K562 (cell line): ENCODE results near the gene PIK3C2A. TPM values are rescaled to one million over a fixed set of nuclear protein-coding genes. Genes with fewer than 3 reads are reported as not detected.
A peak's percentile ranks its signal among the peaks of the same experiment; 100 is the strongest.

Experiments
- CSDE1 ChIP-seq, 2 experiments: fragments of 450-650 bp; IDR thresholded peaks; 2 replicates each; pipeline ENCODE4 v1.6.1; 2016; ENCODE audit warnings: mild to moderate bottlenecking in 1 of 2
- MYNN ChIP-seq, 2 experiments: sonication (generic); formaldehyde crosslinking in 1 of 2; IDR thresholded peaks; 2 replicates each; pipeline versions ENCODE4 v1.5.0 to v1.6.1; 2016 to 2020; ENCODE audit warnings: antibody characterized with exemption in 1 of 2, missing genetic modification reagents in 1 of 2
- NKRF ChIP-seq: fragments of 450-650 bp; IDR thresholded peaks from 2 replicates; pipeline ENCODE4 v1.6.1; 2016; ENCODE audit warnings: borderline replicate concordance
- RAD51 ChIP-seq: fragments of 450-650 bp; IDR thresholded peaks from 2 replicates; pipeline ENCODE4 v1.7.1; 2016; ENCODE audit warnings: low read depth, mild to moderate bottlenecking, borderline replicate concordance
- TCF7 ChIP-seq: sonication (generic); IDR thresholded peaks from 2 replicates; pipeline ENCODE4 v1.6.1; 2016; ENCODE audit warnings: antibody characterized with exemption, borderline replicate concordance
- USF2 ChIP-seq: sonication (generic); formaldehyde crosslinking; IDR thresholded peaks from 2 replicates; pipeline ENCODE4 v1.5.0; 2020; ENCODE audit warnings: missing genetic modification reagents
- ZSCAN32 ChIP-seq: fragments of 450-650 bp; formaldehyde crosslinking; IDR thresholded peaks from 2 replicates; pipeline ENCODE4 v1.4.0; 2020; ENCODE audit warnings: mild to moderate bottlenecking, moderate library complexity
- polyA plus RNA-seq, 8 experiments: library from polyadenylated mRNA; depleted of rRNA in 4 of 8; stranded (reverse) in 5 of 8; unstranded in 3 of 8; fragments of >200 nt; fragmentation: Nextera tagmentation in 2 of 8; fragmentation: Illumina TruSeq in 1 of 8; extraction: Ambion mirVana in 2 of 8; extraction: Trizol in 1 of 8; gene quantifications; 2 replicates each; pipeline versions ENCODE4 v1.2.1 to v1.2.3, GENCODE V29; 2011 to 2014; ENCODE audit warnings: inconsistent platforms in 1 of 8, missing spikeins in 1 of 8
- total RNA-seq, 7 experiments: library from RNA; depleted of rRNA in 6 of 7; stranded (reverse); fragments of >200 nt in 6 of 7; fragmentation: Illumina TruSeq in 2 of 7; extraction: Trizol in 2 of 7; gene quantifications; 2 replicates each; pipeline versions ENCODE4 v1.2.1 to v1.2.3, GENCODE V29; 2011 to 2021; ENCODE audit warnings: low replicate concordance in 1 of 7

PIK3C2A gene
- total and polyA plus RNA-seq, 9 of the 15 experiments (the other 6 are each of a cell fraction or from before 2014, with no cell fraction given) = 3.1 to 25.2 (median 15.6) TPM

GRCh38 chr11:17208257-17208999 is 642 bp upstream of the PIK3C2A start (continued):
- TF ChIP-seq NKRF (peak; percentile 26; the same call in 1 of the 2 replicates), ZSCAN32 (CRISPR knock-in tag) (no peak), MYNN (IDR thresholded peaks at IDR 0.05) (no peak), MYNN (CRISPR knock-in tag; IDR thresholded peaks at IDR 0.05) (no peak), TCF7 (no peak), RAD51 (peak; percentile 96), CSDE1 (IDR thresholded peaks at IDR 0.05) (no peak), USF2 (CRISPR knock-in tag) (peak; percentile 86)
